AG04449 (cell line): Measurements from ENCODE around the gene ETDC.

Experiments
- CTCF ChIA-PET: fragments of 350-600 bp; formaldehyde crosslinking; extraction: SDS; loops from one replicate; lab custom pipeline; 2021; ENCODE audit warnings: antibody characterized with exemption; lab: Yijun Ruan, JAX
- POLR2A ChIA-PET: fragments of 400-600, 350-600 bp; formaldehyde crosslinking; extraction: SDS; loops from one replicate; lab custom pipeline; 2020; ENCODE audit warnings: antibody characterized with exemption, inconsistent platforms; lab: Yijun Ruan, JAX
- DNase-seq: peaks from one replicate; pipeline ENCODE4 v3.0.0-alpha.2; 2010; ENCODE audit warnings: low read depth, low spot score
- H3K4me3 ChIP-seq: 2 replicates; pipeline ENCODE4 v1.5.1; 2011; ENCODE audit warnings: low read depth, mild to moderate bottlenecking, control low read depth, low read length
- TF ChIP-seq, protein P1 (sequence below): IDR thresholded peaks from one replicate; pipeline ENCODE4 v1.5.1; 2011; ENCODE audit warnings: mild to moderate bottlenecking, moderate library complexity, low read length, control low read depth, inconsistent platforms; ENCODE audit not compliant: insufficient read depth; ENCODE audit errors: missing control alignments

ETDC gene

DNA sequence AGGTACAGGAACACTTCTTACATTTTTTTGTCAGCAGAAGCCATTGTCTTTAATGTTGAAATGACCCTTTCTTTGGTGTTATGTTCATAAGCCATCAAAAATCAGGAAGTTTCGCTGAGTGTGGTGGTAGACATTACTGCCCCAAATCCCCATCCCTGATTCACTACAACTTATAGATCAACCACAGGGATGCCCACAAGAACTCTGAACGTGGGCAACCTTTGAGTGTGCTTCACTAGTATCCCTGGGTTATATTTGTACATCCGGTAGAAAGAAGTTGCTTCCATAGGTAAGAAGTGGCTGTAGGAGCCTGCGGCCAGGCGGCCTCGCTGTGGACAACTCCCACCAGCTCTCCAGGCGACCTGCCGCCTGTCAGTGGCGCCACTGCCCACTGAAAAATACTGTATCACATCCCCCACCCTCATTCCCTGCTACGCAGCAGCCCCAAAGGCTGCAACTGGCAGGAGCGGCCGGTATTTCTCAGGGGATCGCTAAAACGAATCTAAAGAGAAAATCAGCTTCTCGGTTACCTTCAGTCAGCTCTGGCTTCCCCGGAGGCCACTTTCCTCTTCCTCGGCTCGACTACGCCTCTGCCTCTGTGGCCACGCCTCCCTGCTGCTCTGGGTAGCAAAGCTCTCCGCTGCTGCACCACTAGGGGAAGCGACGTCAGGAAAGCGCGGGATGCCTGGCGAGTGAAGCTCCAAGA is 13.9 kb upstream of the ETDC start:
- TF ChIP-seq, protein P1, sequence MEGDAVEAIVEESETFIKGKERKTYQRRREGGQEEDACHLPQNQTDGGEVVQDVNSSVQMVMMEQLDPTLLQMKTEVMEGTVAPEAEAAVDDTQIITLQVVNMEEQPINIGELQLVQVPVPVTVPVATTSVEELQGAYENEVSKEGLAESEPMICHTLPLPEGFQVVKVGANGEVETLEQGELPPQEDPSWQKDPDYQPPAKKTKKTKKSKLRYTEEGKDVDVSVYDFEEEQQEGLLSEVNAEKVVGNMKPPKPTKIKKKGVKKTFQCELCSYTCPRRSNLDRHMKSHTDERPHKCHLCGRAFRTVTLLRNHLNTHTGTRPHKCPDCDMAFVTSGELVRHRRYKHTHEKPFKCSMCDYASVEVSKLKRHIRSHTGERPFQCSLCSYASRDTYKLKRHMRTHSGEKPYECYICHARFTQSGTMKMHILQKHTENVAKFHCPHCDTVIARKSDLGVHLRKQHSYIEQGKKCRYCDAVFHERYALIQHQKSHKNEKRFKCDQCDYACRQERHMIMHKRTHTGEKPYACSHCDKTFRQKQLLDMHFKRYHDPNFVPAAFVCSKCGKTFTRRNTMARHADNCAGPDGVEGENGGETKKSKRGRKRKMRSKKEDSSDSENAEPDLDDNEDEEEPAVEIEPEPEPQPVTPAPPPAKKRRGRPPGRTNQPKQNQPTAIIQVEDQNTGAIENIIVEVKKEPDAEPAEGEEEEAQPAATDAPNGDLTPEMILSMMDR = peak; percentile 30
- POLR2A ChIA-PET = no interaction called here
- peak overlapping the region; percentile 41 for H3K4me3 ChIP-seq
- CTCF ChIA-PET = interaction anchor here (1.2 kb wide), 1 partner anchor 10 kb away, joined by 3 read pairs; no protein-coding TSS in a partner anchor
- no peak for DNase-seq

DNA sequence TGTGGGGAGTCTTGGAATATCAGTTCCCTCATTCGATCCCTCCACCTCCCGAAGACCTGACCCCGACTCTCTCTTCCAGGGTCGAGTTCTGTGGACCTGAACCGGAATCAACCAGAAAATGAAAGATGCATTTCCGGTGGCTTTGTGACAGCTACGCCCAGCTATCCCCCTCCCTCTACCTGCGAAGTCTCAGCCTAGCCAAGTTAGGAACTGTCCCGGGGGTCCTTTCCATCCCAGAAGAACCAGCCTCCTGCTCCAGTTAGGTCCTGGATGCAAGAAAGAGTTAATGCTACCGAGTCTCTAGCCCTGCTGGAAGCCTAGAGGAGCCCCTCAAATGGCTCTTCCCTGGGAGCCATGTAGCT is 13.4 kb upstream of the ETDC start:
- POLR2A ChIA-PET = no interaction called here
- TF ChIP-seq, protein P1 = no peak
- DNase-seq = no peak
- CTCF ChIA-PET = interaction anchor here (1.2 kb wide), 1 partner anchor 9 kb away, joined by 3 read pairs; no protein-coding TSS in a partner anchor
- peak overlapping the region; percentile 41 for H3K4me3 ChIP-seq

DNA sequence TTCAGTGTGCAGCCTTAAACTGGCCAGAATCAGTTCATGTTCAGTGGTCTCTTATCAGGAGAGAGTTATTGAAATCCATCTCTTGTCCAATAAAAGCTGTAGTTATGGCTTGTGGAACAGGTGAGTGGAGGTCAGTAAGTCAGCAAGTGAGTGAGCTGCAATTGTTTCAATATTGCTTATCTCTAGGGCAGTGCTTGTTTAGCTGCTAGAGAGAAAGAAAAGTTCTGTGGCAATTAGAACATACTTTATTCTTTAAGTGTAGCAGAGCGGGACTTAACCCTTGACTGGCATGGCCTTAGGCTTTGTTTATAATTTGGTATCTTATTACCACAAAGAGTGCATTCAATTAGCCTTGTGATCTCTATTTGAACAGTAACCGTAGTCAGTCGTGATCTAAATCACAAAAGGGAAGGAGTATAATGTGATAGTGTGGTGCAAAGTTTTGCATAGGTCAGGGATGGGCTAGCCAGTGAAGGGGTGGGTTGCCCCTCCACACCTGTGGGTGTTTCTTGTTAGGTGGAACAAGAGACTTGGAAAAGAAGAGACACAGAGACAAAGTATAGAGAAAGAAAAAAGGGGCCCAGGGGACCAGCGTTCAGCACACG is 6.9 kb upstream of the ETDC start:
- POLR2A ChIA-PET = no interaction called here
- TF ChIP-seq, protein P1 = no peak
- CTCF ChIA-PET = no interaction called here

DNA sequence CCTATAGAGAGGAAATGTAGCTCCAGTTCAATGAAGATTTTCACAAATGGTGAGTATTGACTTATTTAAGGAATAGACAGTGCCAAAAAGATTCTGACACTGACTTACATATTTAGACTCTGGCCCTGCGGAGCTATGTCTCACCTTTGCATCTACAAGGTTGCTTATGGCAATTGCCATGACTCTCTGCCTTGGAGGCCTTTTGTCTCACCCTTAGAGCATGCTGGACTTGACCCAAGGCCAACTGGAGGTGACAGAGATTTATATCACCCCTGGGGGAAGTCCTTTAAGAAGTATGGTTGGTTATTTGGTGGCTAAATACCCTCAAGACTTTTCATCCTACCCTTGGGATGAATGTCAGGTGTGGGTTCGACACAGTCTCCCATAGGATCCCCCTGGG is 4.5 kb upstream of the ETDC start:
- POLR2A ChIA-PET = no interaction called here
- H3K4me3 ChIP-seq = no peak overlapping the region
- CTCF ChIA-PET = interaction anchor here (0.9 kb wide), 1 partner anchor 9 kb away, joined by 3 read pairs; no protein-coding TSS in a partner anchor
- TF ChIP-seq, protein P1 = no peak
- no peak for DNase-seq

More for the DNA sequence above, 6.9 kb upstream of the ETDC start:
- no peak overlapping the region for H3K4me3 ChIP-seq
- no peak for DNase-seq

DNA sequence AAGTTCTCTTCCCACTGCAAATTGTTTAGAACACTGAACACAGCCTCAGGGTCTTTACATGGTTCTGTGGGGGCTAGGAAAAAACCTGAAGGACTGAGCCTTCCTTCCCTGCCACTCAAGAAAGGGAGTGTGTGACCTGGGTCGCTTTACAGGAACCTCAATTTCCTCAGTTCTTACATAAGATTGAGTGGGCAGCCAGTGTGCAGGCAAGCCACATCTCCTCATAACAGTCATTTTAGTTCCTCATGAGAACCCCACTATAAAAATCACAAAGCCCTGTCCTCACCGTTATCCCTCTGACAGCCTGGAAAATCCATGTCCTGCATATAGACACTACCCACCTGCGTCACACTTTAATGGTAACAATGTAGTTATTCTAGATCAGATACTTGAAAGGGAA is 2.1 kb upstream of the ETDC start:
- CTCF ChIA-PET = no interaction called here
- no peak for DNase-seq
- POLR2A ChIA-PET = no interaction called here
- TF ChIP-seq, protein P1 = no peak
- H3K4me3 ChIP-seq = no peak overlapping the region

DNA sequence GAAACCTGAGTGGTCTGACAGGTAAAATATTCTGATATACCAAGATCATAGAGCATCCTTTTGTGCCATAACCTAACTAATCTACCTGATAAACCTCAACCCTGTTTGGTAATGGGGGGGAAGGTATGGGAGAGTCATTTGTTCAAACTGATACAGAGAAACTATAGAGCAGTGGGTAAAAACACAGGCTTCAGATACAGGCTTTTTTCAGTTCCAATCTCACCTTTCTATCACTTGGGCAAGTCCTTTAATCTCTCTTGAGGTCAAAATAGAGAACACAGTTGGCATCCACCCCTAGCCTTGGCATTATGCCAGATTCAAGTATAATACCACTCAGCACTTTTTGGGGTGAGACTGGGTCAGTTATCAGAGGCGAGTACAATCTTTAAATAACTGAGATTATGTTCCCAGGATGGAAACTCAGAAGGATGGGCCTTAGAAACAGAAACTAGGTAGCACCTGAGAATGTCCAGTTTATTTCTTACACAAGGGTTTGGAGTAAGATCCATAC is 880 bp upstream of the ETDC start:
- TF ChIP-seq, protein P1 = no peak
- H3K4me3 ChIP-seq = no peak overlapping the region
- ChIA-PET POLR2A (no interaction called here), CTCF (no interaction called here)
- DNase-seq = no peak
